Stimulated activated CD8-positive, alpha-beta memory T cell treated with anti-CD3 and anti-CD28 coated beads, Interleukin-12 subunit alpha, Interleukin-12 subunit beta, amount 100 ng/mL, for 24 hours (primary cell): ENCODE results near the gene HDAC4.
"Not testable (repeated sequence)": the region's sequence is repeated elsewhere in the genome, so short reads cannot be mapped to it uniquely, and the experiment has no call there.

Source experiments
- DNase-seq: peaks from one replicate; pipeline ENCODE4 v3.0.0-alpha.2; 2020; ENCODE audit errors: extremely low read depth

Gene HDAC4

DNA sequence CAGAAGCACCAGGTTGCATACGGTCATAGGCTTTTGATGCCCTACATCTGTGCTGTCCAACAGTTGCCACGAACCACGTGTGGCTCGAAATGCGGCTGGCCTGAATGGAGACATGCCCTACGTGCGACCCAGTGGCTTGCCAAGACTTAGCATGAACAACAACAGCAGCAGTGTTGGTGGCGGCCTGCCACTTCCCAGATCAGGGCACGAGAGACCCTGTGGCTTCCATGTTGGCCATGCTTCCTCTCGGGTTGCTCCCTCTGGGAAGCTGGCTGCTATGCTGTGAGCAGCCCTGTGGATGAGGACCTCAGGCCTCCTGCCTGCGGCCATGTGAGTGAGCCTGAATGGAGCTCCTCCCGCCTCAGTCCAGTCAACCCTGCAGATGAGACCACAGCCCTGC lies 212.3 kb downstream of the HDAC4 start:
- no peak for DNase-seq

DNA sequence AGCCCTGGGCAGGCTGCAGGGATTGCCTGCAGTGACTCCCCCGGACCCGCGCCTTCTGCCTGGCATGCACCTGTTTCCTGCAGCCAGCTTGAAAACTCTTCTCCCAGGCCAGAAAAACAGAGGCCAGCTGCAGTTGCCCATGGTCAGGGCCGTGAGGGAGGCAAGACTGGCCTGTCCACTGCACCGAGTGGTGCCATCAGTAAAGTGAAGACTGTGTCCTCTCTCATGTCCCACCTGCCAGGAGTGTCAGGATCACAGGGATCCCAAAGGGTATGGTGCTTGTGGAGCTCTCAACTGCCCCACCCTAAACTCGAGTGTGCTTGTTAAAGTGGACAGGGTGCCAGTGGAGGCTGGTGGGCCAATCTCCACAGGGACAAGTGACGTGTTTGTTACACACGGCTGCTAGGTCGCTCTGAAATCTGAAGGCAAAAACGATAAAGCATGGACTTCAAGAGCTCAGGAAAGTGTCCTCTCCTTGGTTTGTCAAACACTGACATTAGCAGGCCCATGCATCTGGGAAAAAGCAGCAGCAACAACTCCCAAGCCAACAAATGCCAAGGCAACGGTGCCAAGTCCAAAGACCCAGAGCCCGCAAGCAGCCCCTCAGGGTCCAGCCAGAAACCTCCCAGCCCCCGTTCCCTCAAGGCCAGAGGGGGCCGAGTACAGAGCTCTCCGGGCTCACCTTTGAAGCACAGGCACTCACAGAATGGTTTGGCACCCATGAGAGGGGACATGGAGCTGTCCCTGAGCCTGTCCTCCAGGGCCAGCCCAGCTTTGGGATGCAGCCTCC lies 213.2 kb downstream of the HDAC4 start:
- DNase-seq, result no peak

- no peak for DNase-seq
These were observed 214.1 kb downstream of the HDAC4 start for GRCh38 chr2:239186516-239187357.

GRCh38 chr2:239184968-239185903 lies 215.6 kb downstream of the HDAC4 start:
- DNase-seq, result no peak

- no peak for DNase-seq
These were observed 216.6 kb downstream of the HDAC4 start for GRCh38 chr2:239184179-239184578.

GRCh38 chr2:239182981-239183791 lies 217.6 kb downstream of the HDAC4 start:
- no peak for DNase-seq

DNA sequence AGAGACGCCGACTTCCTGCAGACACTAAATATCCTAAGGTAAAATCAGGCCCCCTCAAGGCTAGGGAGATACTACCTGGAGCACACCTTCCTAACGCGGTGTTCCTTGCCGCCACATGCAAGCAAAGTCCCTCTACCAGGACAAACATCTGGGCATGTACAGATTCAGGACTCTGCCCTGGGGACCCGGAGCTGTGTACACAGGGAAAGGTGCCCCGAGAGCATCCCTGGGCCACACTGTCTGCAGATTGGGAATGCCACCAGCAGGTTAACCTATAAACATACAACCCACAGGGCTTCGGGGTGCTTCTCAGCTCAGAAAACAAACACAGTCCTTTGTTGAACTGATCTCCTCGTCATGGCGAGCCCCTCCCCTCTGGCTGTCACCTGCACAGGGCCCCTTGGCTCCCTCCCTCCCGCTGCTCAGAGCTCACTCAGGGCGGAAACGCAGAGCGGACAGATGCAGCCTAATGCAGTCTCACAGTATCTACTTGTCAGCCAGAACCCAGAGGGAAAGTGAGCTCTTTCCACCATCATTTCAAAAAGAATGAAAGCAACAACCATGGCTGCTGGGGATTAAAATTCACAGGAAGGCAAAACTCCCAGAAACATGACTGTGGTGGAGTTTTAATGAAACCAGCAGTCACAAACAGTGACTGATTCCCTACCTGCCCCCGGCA lies 218.8 kb downstream of the HDAC4 start:
- DNase-seq, result no peak

DNA sequence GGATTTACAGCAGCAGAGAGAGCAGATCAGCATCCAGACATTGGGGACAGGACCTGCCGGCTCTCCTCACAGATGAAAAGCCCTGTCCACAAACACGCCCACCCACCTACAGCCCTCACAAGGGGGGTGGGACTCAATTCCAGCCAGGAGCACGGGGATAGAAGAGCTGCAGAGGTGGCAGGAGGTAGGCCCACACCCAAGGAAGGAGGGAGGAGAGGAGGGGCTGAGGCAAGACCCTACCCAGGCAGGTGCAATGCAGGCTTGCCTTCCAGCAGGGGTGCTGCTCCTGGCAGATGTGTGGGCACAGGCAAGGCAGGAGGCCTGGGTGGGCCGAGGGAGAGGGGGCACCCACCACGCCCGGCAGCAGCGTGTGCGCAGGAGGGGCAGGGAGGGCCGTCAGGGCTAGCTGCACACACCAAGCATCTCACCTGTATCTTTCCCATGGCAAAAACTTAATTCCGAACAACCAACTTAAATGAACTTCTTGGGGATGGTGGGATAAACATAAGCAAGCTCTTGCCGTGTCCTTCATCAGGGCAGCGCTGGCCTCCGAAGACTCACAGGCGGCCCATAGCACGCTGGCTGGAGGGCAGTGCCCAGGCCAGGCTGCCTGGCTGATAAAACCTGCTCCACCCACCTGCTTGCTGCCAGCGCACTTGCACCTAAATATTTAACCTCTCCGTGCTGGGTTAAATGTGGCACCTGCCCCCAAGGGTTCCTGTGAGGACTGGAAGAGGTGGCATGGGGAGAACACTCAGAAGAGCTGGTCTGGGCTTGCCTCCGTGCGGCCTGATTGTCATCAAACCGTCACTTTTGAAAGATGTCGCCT lies 219.5 kb downstream of the HDAC4 start:
- DNase-seq, result no peak

GRCh38 chr2:239180526-239181073 lies 220.2 kb downstream of the HDAC4 start:
- DNase-seq, result no peak

- DNase-seq, result no peak
These were observed 220.9 kb downstream of the HDAC4 start for GRCh38 chr2:239179851-239180371.

GRCh38 chr2:239178954-239179353 lies 221.9 kb downstream of the HDAC4 start:
- DNase-seq, result no peak

DNA sequence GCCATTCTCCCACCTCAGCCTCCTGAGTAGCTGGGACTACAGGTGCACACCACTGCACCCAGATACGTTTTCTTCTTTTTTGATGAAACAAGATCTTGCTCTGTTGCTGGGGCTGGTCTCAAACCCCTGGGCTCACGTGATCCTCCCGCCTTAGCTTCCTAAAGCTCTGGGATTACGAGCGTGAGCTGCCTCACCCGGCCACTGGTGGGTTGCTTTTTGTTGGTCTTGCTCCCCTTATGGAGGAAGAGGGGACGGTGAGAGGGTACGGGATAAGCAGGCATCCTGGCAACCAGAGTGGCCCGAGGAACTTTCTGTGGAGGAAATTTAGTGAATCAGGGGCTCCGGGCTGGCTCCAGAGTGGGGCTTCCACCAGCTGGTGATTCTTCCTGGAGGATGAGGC lies 222.3 kb downstream of the HDAC4 start:
- DNase-seq, result no peak

GRCh38 chr2:239177908-239178307 lies 222.9 kb downstream of the HDAC4 start:
- no peak for DNase-seq

- no peak for DNase-seq
These were observed 223.5 kb downstream of the HDAC4 start for GRCh38 chr2:239177325-239177724.

DNA sequence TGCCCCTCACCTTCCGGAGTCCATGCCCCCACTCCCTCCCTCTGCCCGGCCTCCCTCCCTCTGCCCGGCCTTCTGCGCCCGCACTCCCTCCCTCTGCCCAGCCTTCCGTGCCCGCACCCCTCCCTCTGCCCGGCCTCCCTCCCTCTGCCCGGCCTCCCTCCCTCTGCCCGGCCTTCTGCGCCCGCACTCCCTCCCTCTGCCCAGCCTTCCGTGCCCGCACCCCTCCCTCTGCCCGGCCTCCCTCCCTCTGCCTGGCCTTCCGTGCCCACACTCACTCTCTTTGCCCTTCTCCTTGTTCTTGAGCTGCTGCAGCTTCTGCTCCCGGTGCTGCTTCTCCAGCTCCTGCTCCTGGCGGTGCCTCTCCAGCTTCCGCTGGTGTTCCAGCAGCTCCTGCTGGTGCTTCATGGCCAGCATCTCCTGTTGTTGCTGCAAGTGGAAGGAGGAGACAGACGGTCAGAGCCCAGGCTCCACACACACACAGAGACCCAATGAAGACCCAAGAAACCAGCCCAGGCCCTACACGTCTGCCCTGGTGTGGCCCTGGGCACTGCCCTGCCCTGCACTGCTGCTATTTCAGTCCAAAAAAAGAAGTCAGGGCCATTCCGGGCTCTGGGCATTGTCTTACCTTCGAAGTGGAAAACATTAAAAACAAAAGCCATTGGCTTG lies 224.5 kb downstream of the HDAC4 start:
- DNase-seq, result not testable (repeated sequence)

DNA sequence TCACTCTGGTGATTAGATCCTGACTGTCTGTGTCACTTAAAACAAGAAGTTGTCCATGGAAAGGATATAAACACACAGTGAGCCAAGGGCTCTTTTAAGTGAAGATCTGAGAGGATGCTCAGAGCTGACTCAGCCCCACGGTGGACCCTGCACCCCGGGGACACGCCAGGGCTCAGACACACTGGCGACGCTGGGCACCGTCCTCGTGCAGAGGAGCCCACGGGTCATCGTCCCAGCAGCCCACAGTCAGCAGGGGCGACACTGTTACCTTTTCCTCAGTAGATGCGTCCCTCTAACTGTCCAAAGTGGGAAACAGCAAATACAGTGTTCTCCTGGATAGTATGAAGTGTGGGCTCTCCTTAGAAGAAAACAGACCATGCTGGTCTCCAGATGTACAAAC lies 225.6 kb downstream of the HDAC4 start:
- DNase-seq, result no peak

DNA sequence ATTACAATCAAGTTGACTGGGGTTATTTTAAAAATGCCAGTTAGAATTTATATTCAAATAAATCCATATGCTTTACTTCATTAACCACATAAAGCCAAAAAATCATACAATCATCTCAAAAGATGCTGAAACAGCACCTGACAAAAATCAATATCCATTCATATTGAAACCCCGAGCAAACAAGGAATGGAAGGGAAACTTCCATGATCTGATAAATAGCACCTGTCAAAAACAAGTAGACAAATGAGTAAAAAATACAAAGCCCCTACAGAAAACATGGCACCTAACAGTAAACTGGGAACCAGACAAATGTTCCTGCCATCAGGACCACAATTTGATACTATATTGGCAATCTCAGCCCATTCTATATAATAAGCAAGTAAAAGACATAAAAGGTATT lies 227.5 kb downstream of the HDAC4 start:
- DNase-seq, result no peak

DNA sequence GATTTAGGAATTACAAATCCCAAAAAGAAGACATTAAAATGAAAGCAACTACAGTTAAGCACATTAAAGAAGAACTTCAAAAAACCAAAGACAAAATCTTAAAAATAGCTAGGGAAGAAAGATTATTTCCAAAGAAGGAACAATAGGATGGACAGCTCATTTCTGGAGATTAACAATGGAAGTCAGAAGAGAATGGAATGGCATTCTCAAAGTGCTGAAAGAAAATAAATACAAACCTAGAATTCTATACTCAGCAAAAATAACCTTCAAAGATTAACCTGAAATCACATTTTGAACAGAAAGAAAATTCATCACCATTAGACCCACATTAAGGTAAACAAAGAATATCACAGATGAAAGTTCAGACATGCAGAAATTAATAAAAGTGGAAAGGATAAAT lies 229.2 kb downstream of the HDAC4 start:
- no peak for DNase-seq
